Measurements from ENCODE around the gene DDX18. TPM values are rescaled to one million over a fixed set of nuclear protein-coding genes. Genes with fewer than 3 reads are reported as not detected.

DDX18 gene
- total RNA-seq, 1 experiment from 2014 or later: 113 TPM

DNA sequence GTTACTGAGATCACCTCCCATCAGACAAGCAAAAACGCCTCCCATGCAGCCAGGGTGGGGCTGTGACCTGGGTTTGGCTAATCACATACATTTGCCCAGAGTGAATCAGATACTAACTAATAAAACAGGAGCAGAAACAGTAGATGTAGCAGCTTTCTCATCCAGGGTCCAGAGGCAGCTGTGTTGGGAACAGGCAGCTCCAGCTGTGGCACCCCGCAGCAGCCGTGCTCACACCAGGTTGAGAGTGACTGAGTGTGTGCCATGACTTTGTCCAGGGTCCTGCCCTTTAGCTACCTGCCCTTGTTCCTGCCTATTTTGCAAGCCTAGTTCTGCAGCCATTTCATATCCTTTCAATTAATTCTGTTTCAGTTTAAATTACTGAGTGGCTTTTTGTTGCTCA, 20.5 kb downstream of the DDX18 start:
- no peak for DNase-seq (ENCODE audit: low read depth)

DNA sequence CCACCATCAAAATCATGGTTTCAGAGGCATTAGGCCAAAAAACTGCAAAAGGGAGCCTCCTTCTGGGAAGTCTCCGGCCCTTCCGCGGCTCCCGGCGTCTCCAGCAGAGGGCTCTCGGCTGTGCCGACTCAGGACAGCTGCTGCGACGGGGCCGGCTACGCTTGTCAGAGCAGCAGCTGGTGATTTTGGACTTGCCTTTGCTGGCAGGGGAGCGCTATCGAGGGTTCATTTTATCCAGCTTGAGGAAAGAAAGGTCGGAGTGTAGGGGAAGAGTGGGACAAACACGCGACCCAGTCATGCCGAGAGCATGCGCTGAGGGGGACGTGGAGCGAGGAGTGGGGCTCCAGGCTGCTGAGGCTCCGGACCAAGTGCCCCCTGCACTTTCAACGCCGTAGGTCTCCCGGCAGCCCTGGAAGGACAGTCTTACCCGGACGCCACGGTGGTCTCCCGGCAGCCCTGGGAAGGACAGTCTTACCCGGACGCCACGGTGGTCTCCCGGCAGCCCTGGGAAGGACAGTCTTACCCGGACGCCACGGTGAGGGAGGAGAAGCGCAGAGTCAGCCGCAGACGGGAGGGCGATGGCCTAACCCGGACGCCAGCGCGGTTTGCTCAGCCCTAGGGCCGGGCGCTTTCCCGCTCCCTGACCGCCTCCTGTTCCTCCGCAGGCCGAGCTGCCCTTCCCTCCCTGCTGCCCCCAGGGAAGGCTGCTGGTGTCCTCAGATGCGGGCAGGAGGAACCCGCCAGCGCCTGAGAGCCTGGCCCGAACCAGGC, 21.7 kb downstream of the DDX18 start:
- DNase-seq (ENCODE audit: low read depth): peak; percentile 75

DNA sequence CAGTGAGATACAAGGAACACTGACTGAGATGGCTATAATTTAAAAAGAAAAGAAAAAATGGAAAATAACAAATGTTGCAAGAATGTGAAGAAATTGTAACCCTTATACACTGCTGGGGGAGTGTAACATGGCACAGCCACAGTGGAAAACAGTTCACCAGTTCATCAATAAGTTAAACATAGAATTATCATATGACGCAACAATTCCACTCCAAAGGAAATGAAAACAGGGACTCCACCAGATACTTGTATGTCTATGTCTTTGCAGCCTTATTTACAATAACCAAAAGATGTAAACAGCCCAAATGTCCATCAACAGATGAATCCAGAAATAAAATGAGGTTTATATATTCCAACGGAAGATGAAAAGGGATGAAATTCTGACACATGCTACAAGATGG, 30.8 kb downstream of the DDX18 start:
- DNase-seq (ENCODE audit: low read depth): no peak

DNA sequence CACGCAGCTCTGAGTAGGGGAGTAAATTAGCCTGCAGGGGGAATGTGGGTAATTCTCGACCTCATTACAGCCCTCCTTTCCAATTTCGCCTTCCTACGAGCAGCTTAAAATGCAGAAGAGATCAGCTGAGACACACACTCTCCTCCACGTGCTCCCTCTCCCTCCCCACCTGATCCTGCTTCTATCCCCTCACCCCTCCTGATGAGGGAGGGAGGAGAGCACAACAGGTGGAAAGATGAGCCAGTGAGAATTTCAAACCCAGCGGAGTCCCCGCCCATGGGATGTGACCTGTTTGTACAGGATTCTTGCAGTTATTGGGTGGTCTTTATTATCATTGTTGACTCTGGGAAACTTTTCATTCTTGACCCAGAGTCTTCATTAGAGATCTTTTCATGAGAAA, 35.5 kb downstream of the DDX18 start:
- no peak for DNase-seq (ENCODE audit: low read depth)

DNA sequence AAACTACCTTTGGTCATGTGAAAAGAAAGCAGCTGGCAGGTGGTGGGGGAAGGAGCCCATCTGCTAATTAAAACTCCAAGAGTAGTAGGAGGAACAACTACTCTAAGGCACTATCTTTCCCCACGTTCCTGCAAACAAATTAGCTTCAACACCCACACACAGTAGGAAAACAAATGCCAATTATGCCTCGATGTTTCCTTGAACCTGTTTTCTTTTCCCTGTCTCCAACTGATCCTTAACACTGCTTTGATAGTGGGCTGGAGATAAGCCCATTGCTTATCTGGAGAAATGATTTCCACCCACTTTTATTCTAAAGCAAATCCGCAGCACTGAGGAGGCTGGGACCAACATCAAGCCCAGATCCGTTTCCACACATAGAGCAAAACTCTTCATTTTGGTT, 36.0 kb downstream of the DDX18 start:
- no peak for DNase-seq (ENCODE audit: low read depth)

DNA sequence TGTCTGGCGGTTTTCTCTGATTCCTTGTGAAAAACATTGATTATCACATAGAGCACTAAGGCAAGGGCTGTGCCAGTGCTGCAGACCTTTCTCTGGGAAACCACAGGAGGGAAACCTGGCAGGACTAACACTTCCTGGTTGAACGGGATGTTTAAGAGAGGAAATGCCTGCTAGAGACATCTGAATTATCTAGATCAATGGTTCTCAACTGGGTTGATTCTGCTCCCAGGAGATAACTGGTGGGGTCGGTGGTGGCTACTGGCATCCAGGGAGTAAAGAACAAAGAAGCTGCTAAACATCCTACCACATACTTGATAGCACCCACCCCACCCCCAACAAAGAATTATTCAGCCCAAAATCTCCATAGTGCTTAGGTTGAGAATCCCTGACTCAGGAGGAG, 37.5 kb downstream of the DDX18 start:
- DNase-seq (ENCODE audit: low read depth): no peak

DNA sequence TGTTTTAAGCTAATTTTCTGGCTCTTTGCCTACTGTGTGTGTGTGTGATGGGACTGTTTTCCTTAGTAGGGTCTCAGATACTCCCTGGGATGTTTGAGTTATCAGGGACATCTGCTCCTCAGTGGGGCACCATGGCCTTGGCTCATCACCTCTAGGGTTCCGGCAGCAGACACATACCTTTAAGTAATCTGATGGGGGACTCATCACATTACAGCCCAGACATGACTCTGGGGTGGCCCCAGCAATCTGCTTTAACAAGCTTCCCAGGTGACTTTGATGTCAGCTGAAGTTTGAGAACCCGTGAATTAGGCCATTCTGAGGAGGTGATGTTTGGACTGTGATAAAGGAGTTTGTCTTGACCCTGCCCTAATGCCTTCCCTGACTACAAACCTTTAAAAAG, 38.8 kb downstream of the DDX18 start:
- no peak for DNase-seq (ENCODE audit: low read depth)

DNA sequence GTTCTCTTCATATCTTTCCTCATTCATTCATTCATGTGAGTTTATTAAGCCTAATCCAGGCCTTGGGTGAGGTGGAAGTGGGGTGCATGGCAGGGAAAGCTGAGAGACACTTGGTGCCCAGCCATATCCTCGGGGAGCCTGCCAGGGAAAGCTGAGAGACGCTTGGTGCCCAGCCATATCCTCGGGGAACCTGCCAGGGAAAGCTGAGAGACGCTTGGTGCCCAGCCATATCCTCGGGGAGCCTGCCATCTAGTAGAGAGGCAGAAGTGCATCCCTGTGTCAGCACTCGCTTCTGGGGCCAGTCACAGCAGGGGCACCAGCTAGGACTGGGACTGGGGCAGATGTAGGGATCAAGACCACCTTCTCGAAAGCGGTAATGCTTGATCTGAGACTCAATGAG, 39.4 kb downstream of the DDX18 start:
- no peak for DNase-seq (ENCODE audit: low read depth)

DNA sequence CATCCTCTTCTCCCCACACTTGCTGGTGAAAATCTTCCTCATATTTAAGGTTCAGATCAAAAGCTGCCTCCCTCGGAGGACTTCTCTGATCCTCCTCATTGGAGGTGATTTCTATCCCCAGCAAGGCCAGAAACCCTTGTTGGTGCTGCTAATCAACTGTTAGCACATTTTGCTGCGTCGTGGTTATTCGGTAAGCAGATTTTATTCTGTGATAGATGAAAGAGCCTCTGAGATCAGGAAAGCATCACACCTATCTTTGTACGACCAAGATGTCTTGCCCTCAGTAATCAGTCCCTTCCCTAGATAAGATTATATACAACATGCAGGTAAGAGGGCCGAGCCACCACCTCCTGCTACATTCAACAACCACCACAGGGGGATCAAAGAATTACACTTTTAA, 40.1 kb downstream of the DDX18 start:
- no peak for DNase-seq (ENCODE audit: low read depth)

DNA sequence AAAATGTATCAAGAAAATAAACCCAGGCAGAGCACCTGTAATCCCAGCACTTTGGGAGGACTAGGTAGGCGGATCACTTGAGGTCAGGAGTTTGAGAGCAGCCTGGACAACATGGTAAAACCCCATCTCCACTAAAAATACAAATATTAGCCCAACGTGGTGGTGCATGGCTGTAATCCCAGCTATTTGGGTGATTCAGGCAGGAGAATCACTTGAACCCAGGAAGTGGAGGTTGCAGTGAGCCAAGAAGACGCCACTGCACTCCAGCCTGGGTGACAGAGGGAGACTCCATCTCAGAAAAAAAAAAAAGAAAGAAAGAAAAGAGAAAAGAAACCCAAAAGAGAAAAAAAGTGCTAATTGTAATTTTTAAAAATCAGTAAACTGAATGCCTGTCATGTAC, 41.4 kb downstream of the DDX18 start:
- peak; percentile 44 for DNase-seq (ENCODE audit: low read depth)

DNA sequence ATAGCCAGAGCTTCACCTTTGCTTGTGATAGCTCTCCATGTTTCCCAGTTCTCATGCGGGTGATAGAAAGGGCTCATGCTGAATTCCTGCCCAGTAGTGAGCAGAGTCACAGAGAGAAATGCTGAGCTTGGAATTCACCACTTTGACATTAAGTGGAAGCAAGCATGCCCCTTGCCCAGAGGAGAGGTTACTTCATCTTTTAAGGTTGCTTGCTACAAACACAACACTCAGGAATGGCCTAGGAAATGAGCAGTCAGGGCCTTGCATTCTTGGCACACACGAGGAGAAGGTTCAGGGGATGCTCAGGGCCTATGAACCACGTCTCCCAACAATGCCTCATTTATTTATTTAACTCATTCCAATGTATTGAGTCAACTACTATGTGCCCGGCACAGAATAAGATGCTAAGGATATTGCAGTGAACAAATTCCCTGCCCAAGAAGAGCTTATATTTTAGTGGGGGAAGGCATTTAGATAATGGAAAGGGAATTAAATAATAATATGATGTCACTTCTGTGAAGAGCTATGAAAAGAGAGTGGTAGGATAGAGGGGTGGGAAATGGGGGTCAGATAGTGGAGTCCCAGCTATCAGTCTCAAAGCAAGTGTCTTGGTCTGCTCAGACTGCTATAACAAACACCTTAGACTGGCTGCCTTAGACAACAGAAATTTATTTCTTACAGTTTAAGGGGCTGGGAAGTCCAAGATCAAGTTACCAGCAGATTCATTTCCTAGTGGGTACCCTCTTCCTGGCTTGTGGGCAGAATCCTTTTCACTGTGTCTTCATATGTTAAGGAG, 42.1 kb downstream of the DDX18 start:
- DNase-seq (ENCODE audit: low read depth): peak; percentile 93

DNA sequence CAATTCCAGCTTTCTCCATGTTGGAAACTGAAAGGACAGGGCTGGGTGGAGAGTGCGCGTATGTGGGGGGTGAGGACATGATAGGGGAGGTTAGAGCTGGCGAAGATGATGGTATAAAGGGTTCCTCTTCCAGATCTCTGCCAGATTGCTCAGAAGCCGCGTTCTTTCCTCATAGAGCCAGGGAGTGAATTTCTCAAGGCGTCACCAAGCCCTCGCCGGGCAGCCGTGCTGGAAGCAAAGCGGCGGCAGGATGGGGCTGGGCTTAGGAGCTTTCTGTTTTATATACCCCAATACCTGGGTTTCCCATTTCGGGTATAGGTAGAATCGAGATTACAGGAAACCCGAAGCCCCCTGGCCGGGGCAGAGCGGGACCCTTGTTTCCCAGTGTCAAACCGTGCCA, 43.8 kb downstream of the DDX18 start:
- DNase-seq (ENCODE audit: low read depth): no peak

DNA sequence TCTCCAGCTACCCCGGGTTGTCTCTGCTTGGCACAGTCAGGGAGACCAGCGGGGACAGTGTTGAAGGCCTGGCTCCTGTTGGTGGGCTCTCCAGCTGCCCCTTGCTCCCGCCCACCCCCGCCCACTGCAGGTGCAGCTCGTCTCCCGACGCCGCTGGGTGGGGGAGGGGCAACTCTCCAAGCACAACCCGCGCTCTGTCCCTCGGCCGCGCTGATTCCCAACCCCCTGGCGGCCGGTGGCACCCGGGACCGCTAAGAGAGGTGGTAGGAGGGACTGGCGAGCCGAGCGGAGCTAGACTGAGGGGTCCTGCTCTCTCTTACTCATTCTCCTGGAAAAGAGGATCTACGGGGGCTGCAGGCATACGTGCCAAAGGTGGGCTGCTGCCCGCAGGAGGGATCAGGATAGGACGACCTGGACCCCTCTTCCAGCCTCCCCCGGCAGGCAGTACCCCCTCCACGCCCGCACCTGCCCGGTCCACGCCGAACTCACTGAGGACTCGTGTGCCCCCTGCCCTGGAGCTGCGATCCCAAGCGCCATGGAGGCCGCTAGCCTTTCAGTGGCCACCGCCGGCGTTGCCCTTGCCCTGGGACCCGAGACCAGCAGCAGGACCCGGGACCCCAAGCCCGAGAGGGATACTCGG, 44.5 kb downstream of the DDX18 start:
- no peak for DNase-seq (ENCODE audit: low read depth)

DNA sequence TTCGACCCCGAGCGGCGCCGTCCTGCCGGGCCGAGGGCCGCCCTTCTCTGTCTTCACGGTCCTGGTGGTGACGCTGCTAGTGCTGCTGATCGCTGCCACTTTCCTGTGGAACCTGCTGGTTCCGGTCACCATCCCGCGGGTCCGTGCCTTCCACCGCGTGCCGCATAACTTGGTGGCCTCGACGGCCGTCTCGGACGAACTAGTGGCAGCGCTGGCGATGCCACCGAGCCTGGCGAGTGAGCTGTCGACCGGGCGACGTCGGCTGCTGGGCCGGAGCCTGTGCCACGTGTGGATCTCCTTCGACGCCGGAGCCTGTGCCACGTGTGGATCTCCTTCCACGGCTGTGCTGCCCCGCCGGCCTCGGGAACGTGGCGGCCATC, 45.0 kb downstream of the DDX18 start:
- no peak for DNase-seq (ENCODE audit: low read depth)

DNA sequence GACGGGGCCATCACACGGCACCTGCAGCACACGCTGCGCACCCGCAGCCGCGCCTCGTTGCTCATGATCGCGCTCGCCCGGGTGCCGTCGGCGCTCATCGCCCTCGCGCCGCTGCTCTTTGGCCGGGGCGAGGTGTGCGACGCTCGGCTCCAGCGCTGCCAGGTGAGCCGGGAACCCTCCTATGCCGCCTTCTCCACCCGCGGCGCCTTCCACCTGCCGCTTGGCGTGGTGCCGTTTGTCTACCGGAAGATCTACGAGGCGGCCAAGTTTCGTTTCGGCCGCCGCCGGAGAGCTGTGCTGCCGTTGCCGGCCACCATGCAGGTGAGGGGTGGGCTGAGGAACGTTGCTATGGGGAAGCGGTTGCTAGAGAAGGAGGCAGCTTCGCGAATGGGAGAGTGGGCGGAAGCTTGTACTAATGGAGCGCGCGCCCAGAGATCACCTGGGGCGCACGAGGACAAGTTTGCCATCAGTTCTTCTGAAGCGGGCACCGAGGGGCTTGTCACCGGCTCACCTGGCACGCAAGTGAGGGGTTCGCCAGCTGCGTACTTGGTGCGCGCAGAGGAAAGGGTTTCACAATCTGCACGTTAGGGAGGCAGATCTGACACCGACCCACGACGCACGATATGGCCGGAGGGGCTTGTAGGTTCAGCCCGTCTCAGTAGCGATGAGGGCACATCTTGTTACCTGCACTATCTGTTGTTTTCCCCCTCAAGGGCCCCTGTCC, 45.6 kb downstream of the DDX18 start:
- no peak for DNase-seq (ENCODE audit: low read depth)

DNA sequence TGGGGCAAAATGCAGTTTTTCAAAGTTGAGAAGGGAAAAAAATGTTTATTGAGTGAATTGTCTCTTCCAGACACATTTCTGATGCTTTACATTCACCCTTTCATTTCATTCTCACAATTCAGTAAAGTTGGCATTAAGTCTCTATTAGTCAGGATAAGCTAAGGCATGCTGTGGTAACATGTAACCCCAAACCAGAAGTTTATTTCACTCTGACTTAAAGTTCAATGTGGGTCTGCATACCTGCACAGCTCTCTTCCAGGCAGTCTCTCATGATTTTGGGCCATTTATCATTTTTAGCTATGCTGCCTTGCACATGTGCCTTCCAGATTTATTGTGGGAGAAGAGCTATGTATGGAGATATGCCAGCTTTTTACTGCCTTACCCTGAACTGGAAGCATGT, 48.0 kb downstream of the DDX18 start:
- no peak for DNase-seq (ENCODE audit: low read depth)

DNA sequence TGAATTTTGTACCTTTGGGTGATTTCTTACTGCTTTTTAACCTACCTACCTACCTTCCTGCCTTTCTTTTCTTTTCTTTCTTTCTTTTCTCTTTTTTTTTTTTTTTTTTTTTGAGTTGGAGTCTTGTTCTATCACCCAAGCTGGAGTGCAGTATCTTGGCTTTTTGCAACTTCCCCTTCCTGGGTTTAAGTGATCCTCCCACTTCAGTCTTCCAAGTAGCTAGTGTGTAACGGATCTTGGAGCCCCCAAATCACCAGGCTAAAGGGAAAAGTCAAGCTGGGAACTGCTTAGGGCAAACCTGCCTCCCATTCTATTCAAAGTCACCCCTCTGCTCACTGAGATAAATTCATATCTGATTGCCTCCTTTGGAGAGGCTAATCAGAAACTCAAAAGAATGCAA, 61.3 kb downstream of the DDX18 start:
- no peak for DNase-seq (ENCODE audit: low read depth)

DNA sequence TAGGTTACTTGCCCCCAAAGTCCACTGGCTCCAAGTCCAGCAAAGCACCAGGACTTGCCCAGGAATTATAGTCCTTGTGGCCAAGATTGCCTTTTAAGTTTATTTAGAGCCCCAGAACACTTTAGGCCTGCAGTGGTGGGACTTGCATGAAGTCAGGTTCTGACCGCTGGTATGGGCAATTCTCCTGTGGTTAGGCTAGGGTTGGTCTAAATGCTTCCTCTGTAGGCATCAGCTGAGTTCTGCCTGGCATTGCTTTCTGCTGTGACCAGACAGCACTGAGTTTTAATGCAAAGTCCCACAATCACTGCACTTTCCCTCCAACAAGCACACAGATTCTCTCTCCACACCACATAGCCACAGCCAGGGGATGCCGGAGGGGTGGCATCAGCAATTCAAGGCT, 64.5 kb downstream of the DDX18 start:
- DNase-seq (ENCODE audit: low read depth): no peak

All from Daoy (cell line).